Neuronal stem cell (in vitro differentiated cells): ENCODE data around the gene GFRA3.
"Not testable (repeated sequence)": the region's sequence is repeated elsewhere in the genome, so short reads cannot be mapped to it uniquely, and the experiment has no call there.

Source experiments
- DNase-seq: peaks from one replicate; pipeline ENCODE4 v3.0.0-alpha.2; 2013; ENCODE audit warnings: low spot score
- H2AFZ ChIP-seq: one replicate; pipeline ENCODE4 v1.6.1; 2013; ENCODE audit warnings: mild to moderate bottlenecking, low read length, inconsistent platforms
- H2AK5ac ChIP-seq: 2 replicates; pipeline ENCODE4 v1.6.1; 2013; ENCODE audit warnings: low read depth, mild to moderate bottlenecking, inconsistent platforms, low read length, moderate library complexity, mixed read lengths
- H2BK120ac ChIP-seq: 2 replicates; pipeline ENCODE4 v1.6.1; 2013; ENCODE audit warnings: low read depth, mild to moderate bottlenecking, inconsistent platforms, low read length, moderate library complexity, mixed read lengths
- H2BK12ac ChIP-seq: one replicate; pipeline ENCODE4 v1.6.1; 2013; ENCODE audit warnings: low read length, inconsistent platforms
- H2BK15ac ChIP-seq: 2 replicates; pipeline ENCODE4 v1.6.1; 2013; ENCODE audit warnings: mild to moderate bottlenecking, low read length, inconsistent platforms, mixed read lengths
- H2BK5ac ChIP-seq: one replicate; pipeline ENCODE4 v1.6.1; 2013; ENCODE audit warnings: inconsistent platforms, mild to moderate bottlenecking, low read length, moderate library complexity
- H3K14ac ChIP-seq: one replicate; pipeline ENCODE4 v1.6.1; 2013; ENCODE audit warnings: low read length, inconsistent platforms
- H3K18ac ChIP-seq: 2 replicates; pipeline ENCODE4 v1.6.1; 2013; ENCODE audit warnings: low read length, inconsistent platforms
- H3K23ac ChIP-seq: 2 replicates; pipeline ENCODE4 v1.6.1; 2013; ENCODE audit warnings: low read depth, mild to moderate bottlenecking, mixed read lengths, low read length, inconsistent platforms; ENCODE audit not compliant: poor library complexity
- H3K27ac ChIP-seq: replicated peaks from 3 replicates; pipeline ENCODE4 v1.5.1; 2013; ENCODE audit warnings: low read length, inconsistent platforms
- H3K27me3 ChIP-seq, 3 experiments: 2 replicates each; pipeline ENCODE4 v1.6.1; 2013; ENCODE audit warnings: low read length in 3 of 3, mild to moderate bottlenecking in 2 of 3, inconsistent platforms in 1 of 3, low read depth in 1 of 3, mixed read lengths in 1 of 3, moderate library complexity in 1 of 3; ENCODE audit not compliant: control insufficient read depth in 3 of 3, insufficient read depth in 3 of 3
- H3K36me3 ChIP-seq, 2 donors: replicated peaks in 1 of 2; 2 replicates each; pipeline ENCODE4 v1.6.1; 2013; ENCODE audit warnings: low read length in 2 of 2; ENCODE audit not compliant: control insufficient read depth in 2 of 2, insufficient read depth in 2 of 2
- H3K4ac ChIP-seq: 2 replicates; pipeline ENCODE4 v1.6.1; 2013; ENCODE audit warnings: inconsistent platforms, mild to moderate bottlenecking, low read length, moderate library complexity
- H3K4me1 ChIP-seq, 2 donors: 1 replicate in 1 of 2; 2 replicates in 1 of 2; pipeline ENCODE4 v1.6.1; 2013; ENCODE audit warnings: low read length in 2 of 2, low read depth in 1 of 2; ENCODE audit not compliant: control insufficient read depth in 2 of 2, insufficient read depth in 1 of 2
- H3K4me2 ChIP-seq: one replicate; pipeline ENCODE4 v1.6.1; 2013; ENCODE audit warnings: mild to moderate bottlenecking, low read length, inconsistent platforms; ENCODE audit not compliant: insufficient read depth, poor library complexity, severe bottlenecking
- H3K4me3 ChIP-seq, 2 donors: 2 replicates each; pipeline ENCODE4 v1.5.1; 2013; ENCODE audit warnings: low read length in 2 of 2, mild to moderate bottlenecking in 2 of 2, inconsistent platforms in 1 of 2, moderate library complexity in 1 of 2
- H3K79me1 ChIP-seq: one replicate; pipeline ENCODE4 v1.6.1; 2013; ENCODE audit warnings: low read depth, mild to moderate bottlenecking, inconsistent platforms, low read length, moderate library complexity
- H3K9ac ChIP-seq: one replicate; pipeline ENCODE4 v1.6.1; 2013; ENCODE audit warnings: mild to moderate bottlenecking, low read depth, low read length, inconsistent platforms; ENCODE audit not compliant: poor library complexity
- H3K9me3 ChIP-seq, 2 donors: replicated peaks in 1 of 2; 2 replicates each; pipeline versions ENCODE3 to v1.6.1; 2013; ENCODE audit warnings: low read length in 2 of 2, mild to moderate bottlenecking in 2 of 2, inconsistent platforms in 1 of 2, low read depth in 1 of 2, mixed read lengths in 1 of 2, moderate library complexity in 1 of 2; ENCODE audit not compliant: control insufficient read depth in 2 of 2, insufficient read depth in 1 of 2
- H4K8ac ChIP-seq: one replicate; pipeline ENCODE4 v1.6.1; 2013; ENCODE audit warnings: low read depth, mild to moderate bottlenecking, inconsistent platforms, low read length, moderate library complexity
- H4K91ac ChIP-seq: one replicate; pipeline ENCODE4 v1.6.1; 2013; ENCODE audit warnings: low read length, low read depth, mild to moderate bottlenecking, inconsistent platforms; ENCODE audit not compliant: poor library complexity
- WGBS, 2 donors: extraction: QIAGEN DNeasy Blood & Tissue Kit; methylation state at CpG; one replicate each; pipeline ENCODE4 v1.1.7; 2013; ENCODE audit warnings: missing lambda C conversion rate in 2 of 2, mixed read lengths in 1 of 2; ENCODE audit not compliant: insufficient read length in 2 of 2, insufficient replicate concordance in 1 of 2; ENCODE audit errors: extremely low coverage in 2 of 2; 5-methylcytosine and 5-hydroxymethylcytosine counted together

Gene GFRA3

DNA sequence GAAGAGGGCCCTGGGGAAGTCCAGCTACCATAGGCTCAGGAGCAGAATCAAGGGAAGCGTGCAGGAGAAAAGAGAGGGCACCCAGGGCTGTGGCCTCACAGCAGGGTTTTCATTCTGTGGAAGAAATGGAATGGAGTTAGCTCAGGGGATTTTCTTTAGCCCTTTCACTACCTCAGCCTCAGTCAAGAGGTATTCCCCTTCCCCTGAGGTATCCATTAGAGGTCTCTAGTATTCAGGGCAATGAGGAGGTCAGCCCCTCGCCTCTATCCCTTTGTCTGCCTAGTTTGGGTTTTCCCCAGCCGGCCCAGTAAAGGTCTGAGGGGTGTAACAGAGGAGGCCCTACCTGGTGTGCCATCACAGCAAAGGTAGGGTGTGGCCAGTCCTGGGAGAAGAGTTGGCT is 21.5 kb downstream of the GFRA3 start:
- H3K4me3 ChIP-seq = no peak overlapping the region
- no peak overlapping the region for H3K18ac ChIP-seq
- no peak overlapping the region for H3K4me2 ChIP-seq
- H3K9me3 ChIP-seq = no peaks in the 10 kb centered on the region
- H2BK12ac ChIP-seq = no peak overlapping the region
- no peak overlapping the region for H3K4ac ChIP-seq
- H3K9ac ChIP-seq = no peak overlapping the region
- peaks cover 0 to 10% of the 10 kb centered on the region in 2 donors for H3K4me1 ChIP-seq
- H3K36me3 ChIP-seq = no peaks in the 10 kb centered on the region
- H2BK5ac ChIP-seq = no peak overlapping the region
- H2BK120ac ChIP-seq = no peak overlapping the region
- no peak overlapping the region for H3K23ac ChIP-seq
- peaks cover 2% of the 10 kb centered on the region for H3K79me1 ChIP-seq
- peak overlapping the region; percentile 3 for H4K8ac ChIP-seq
- no peak overlapping the region for H4K91ac ChIP-seq
- no peak overlapping the region for H3K27ac ChIP-seq
- no peak overlapping the region for H2AFZ ChIP-seq
- peaks cover 0 to 19% (median 0%) of the 10 kb centered on the region in 3 experiments for H3K27me3 ChIP-seq
- H3K14ac ChIP-seq = no peak overlapping the region
- H2BK15ac ChIP-seq = no peak overlapping the region
- WGBS, 2 donors = no CpG with 5 or more reads among the region's 3 CpGs
- no peak for DNase-seq
- peak overlapping the region; percentile 25 for H2AK5ac ChIP-seq

- not testable (repeated sequence) for H2AK5ac ChIP-seq, H3K27ac ChIP-seq, H3K36me3 ChIP-seq, H3K4me3 ChIP-seq, H3K18ac ChIP-seq, H2BK5ac ChIP-seq, H3K4me2 ChIP-seq, H3K23ac ChIP-seq, H4K91ac ChIP-seq, H3K27me3 ChIP-seq, H2BK120ac ChIP-seq, H3K14ac ChIP-seq, H2BK12ac ChIP-seq, H3K79me1 ChIP-seq, H4K8ac ChIP-seq, DNase-seq, H3K4ac ChIP-seq, H3K9ac ChIP-seq, H3K9me3 ChIP-seq, H2BK15ac ChIP-seq, H2AFZ ChIP-seq
- no CpG with 5 or more reads among the region's 2 CpGs for WGBS, 2 donors
- peaks cover 20 to 22% of the 10 kb centered on the region in 2 donors for H3K4me1 ChIP-seq
Observed at GRCh38 chr5:138247800-138248199, 26.6 kb downstream of the GFRA3 start.

GRCh38 chr5:138246822-138247221 is 27.6 kb downstream of the GFRA3 start:
- WGBS, 2 donors = no CpG with 5 or more reads among the region's 4 CpGs

DNA sequence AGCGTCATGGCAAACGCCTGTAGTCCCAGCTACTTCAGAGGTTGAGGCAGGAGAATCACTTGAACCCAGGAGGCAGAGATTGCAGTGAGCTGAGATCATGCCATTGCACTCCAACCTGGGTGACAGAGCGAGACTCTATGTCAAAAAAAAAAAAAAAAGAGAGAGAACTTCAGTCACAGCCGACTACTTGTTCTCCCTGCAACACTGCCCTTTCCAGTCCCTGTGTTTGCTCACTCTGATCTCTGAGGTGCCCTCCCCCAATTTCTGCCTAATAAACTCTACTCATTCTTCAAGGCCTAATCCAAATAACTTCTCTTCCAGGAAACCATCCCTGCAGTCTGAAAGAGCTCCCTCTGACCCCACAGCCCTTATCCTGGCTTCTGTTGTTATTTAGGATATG is 28.1 kb downstream of the GFRA3 start:
- WGBS, 2 donors = no CpG with 5 or more reads among the region's 4 CpGs
- Histone ChIP-seq H3K4me3 (no peak overlapping the region), H3K27me3 (peaks cover 0 to 13% (median 8%) of the 10 kb centered on the region in 3 experiments)

More at GRCh38 chr5:138246822-138247221, 27.6 kb downstream of the GFRA3 start:
- Histone ChIP-seq H4K8ac (no peak overlapping the region), H3K36me3 (no peaks in the 10 kb centered on the region), H3K27ac (no peak overlapping the region), H3K18ac (no peak overlapping the region), H3K4ac (no peak overlapping the region), H3K27me3 (peaks cover 0 to 10% (median 4%) of the 10 kb centered on the region in 3 experiments), H2AK5ac (no peak overlapping the region), H2BK12ac (no peak overlapping the region), H2BK5ac (no peak overlapping the region), H4K91ac (no peak overlapping the region), H3K14ac (no peak overlapping the region), H3K23ac (no peak overlapping the region), H3K79me1 (no peaks in the 10 kb centered on the region), H2AFZ (no peak overlapping the region), H3K9me3 (no peaks in the 10 kb centered on the region), H2BK15ac (no peak overlapping the region), H3K4me3 (no peak overlapping the region), H2BK120ac (no peak overlapping the region), H3K4me1 (peaks cover 20% of the 10 kb centered on the region in 2 donors), H3K4me2 (no peak overlapping the region), H3K9ac (no peak overlapping the region)
- DNase-seq = no peak

More for the DNA sequence above, 28.1 kb downstream of the GFRA3 start:
- Histone ChIP-seq H3K27ac (no peak overlapping the region), H2BK120ac (no peak overlapping the region), H3K23ac (no peak overlapping the region), H3K79me1 (no peaks in the 10 kb centered on the region), H3K4me1 (peaks cover 20 to 22% of the 10 kb centered on the region in 2 donors), H3K9me3 (no peaks in the 10 kb centered on the region), H2AFZ (no peak overlapping the region), H4K91ac (no peak overlapping the region), H2BK12ac (no peak overlapping the region), H3K18ac (no peak overlapping the region), H3K4ac (no peak overlapping the region), H3K9ac (no peak overlapping the region), H3K4me2 (no peak overlapping the region), H2BK15ac (no peak overlapping the region), H2AK5ac (no peak overlapping the region), H3K14ac (no peak overlapping the region), H3K36me3 (no peaks in the 10 kb centered on the region), H4K8ac (no peak overlapping the region), H2BK5ac (no peak overlapping the region)
- no peak for DNase-seq
